Measurements from ENCODE around the gene ADAM12. TPM values are rescaled to one million over a fixed set of nuclear protein-coding genes. Genes with fewer than 3 reads are reported as not detected.

ADAM12 gene
- total and polyA plus RNA-seq, 10 of the 15 experiments (the other 5 are each of a cell fraction or from before 2014, with no cell fraction given) = under 0.01 to 0.62 (median 0.04) TPM; not detected in 5

- Histone ChIP-seq H4K20me1 (ENCODE audit: control insufficient read depth, insufficient read depth) (no peaks in the 10 kb centered on the region), H3K79me2 (ENCODE audit: control insufficient read depth, insufficient read depth, low read length) (no peaks in the 10 kb centered on the region), H3K9me3 (replicated peaks; ENCODE audit: control insufficient read depth, insufficient read depth, low read length) (peaks cover 2% of the 10 kb centered on the region; the same call in 1 of the 3 replicates), H3K4me2 (ENCODE audit: control insufficient read depth, insufficient read depth) (no peak overlapping the region), H3K27ac (ENCODE audit: control insufficient read depth, insufficient read depth) (no peak overlapping the region), H3K4me3 (no peak overlapping the region), H3K9ac (ENCODE audit: control insufficient read depth, insufficient read depth, low read length) (no peak overlapping the region), H3K36me3 (ENCODE audit: control insufficient read depth in 2 of 2, insufficient read depth in 2 of 2, low read length in 1 of 2) (no peaks in the 10 kb centered on the region), H3K27me3 (replicated peaks in 1 of 2; ENCODE audit: control insufficient read depth in 2 of 2, insufficient read depth in 2 of 2, low read length in 1 of 2) (no peaks in the 10 kb centered on the region), H2AFZ (ENCODE audit: control insufficient read depth, low read depth, low read length) (no peak overlapping the region), H3K4me1 (ENCODE audit: control insufficient read depth, insufficient read depth, low read length) (no peaks in the 10 kb centered on the region)
- CTCF ChIA-PET = no interaction called here
- peak; percentile 23 for FAIRE-seq
- POLR2A ChIA-PET = no interaction called here
- no peak for ATAC-seq
- in situ Hi-C loops (cut with MboI) (no loop called here), intact Hi-C loops (cut with micrococcal nuclease; ENCODE audit: unreplicated experiment) (no loop called here)
- 23% methylated on average over 3 of the region's 3 CpGs for WGBS (ENCODE audit: insufficient coverage, insufficient replicate concordance, low lambda C conversion rate, missing lambda C conversion rate)
- SMC1A ChIA-PET (ENCODE audit: uncharacterized antibody, unreplicated experiment) = interaction anchor here (1.8 kb wide), 1 partner anchor 12 kb away, joined by 4 read pairs; no protein-coding TSS in a partner anchor
- RAD21 ChIA-PET (ENCODE audit: unreplicated experiment) = interaction anchor here (0.6 kb wide), 1 partner anchor 48 kb away, joined by 3 read pairs; no protein-coding TSS in a partner anchor
- TF ChIP-seq CBX3 (IDR thresholded peaks at IDR 0.05; ENCODE audit: borderline replicate concordance, low read depth) (no peak), HDAC2 (IDR thresholded peaks at IDR 0.05) (no peak), ATF7 (IDR thresholded peaks at IDR 0.05; ENCODE audit: low read depth) (no peak), NFYB (IDR thresholded peaks at IDR 0.05; ENCODE audit: insufficient read depth, low read depth, low read length) (no peak), ZNF24 (IDR thresholded peaks at IDR 0.05) (no peak), BCLAF1 (IDR thresholded peaks at IDR 0.05) (no peak), HDAC6 (IDR thresholded peaks at IDR 0.05; ENCODE audit: unreplicated experiment) (no peak), NRF1 (conservative IDR thresholded peaks at IDR 0.05; ENCODE audit: low read depth, low read length) (no peak), SIN3A (IDR thresholded peaks at IDR 0.05; ENCODE audit: low read depth, low read length) (no peak), TBL1XR1 (IDR thresholded peaks at IDR 0.05; ENCODE audit: low read depth, low read length) (no peak), RFX5 (IDR thresholded peaks at IDR 0.05; ENCODE audit: low read depth, low read length) (no peak), BMI1 (IDR thresholded peaks at IDR 0.05; ENCODE audit: borderline replicate concordance) (no peak), EED (IDR thresholded peaks at IDR 0.05; ENCODE audit: low read depth) (no peak), IRF5 (IDR thresholded peaks at IDR 0.05; ENCODE audit: borderline replicate concordance) (no peak), WRNIP1 (IDR thresholded peaks at IDR 0.05; ENCODE audit: borderline replicate concordance, low read depth, low read length) (no peak)
- no peak for DNase-seq (ENCODE audit: low read depth, low spot score)
- BruUV-seq (replicated peaks) = no TSS peak
Measured at GRCh38 chr10:126029999-126030398, 358.3 kb downstream of the ADAM12 start.

Measured in GM12878 (cell line).